Measurements from ENCODE around the gene SPOCK1.

Gene SPOCK1

DNA sequence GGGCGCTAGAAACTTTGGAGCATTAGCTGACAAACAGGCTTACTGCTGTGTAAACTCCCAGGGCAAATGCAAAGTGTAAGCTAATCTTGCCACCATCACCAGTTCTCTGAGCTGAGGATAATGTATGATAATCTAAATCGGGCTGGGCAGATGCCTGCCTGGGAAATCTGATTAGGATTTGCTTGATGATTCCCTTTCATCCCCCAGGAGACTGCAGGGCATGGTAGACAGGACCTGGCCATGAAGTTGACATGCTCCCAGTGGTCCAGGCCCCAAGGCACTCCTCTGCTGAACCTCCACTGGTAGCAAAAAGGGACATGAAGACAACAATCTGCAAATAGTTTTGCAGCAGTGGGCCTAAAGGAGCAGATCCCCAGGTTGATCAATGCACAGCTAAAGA is 317.5 kb downstream of the SPOCK1 start:
- H3K27ac ChIP-seq, result no peak overlapping the region
- H3K27me3 ChIP-seq (ENCODE audit: insufficient read depth, low read depth), result no peaks in the 10 kb centered on the region
- no peak overlapping the region for H3K4me3 ChIP-seq (IDR thresholded peaks at IDR 0.05; ENCODE audit: insufficient read depth, low read depth, low read length)
- H2AFZ ChIP-seq (ENCODE audit: low read depth), result no peak overlapping the region
- H4K20me1 ChIP-seq (ENCODE audit: insufficient read depth), result no peaks in the 10 kb centered on the region
- no peak overlapping the region for H3K9ac ChIP-seq
- no peaks in the 10 kb centered on the region for H3K79me2 ChIP-seq (ENCODE audit: insufficient read depth, low read depth)
- no peaks in the 10 kb centered on the region for H3K36me3 ChIP-seq (ENCODE audit: insufficient read depth)
- TF ChIP-seq, protein P1, sequence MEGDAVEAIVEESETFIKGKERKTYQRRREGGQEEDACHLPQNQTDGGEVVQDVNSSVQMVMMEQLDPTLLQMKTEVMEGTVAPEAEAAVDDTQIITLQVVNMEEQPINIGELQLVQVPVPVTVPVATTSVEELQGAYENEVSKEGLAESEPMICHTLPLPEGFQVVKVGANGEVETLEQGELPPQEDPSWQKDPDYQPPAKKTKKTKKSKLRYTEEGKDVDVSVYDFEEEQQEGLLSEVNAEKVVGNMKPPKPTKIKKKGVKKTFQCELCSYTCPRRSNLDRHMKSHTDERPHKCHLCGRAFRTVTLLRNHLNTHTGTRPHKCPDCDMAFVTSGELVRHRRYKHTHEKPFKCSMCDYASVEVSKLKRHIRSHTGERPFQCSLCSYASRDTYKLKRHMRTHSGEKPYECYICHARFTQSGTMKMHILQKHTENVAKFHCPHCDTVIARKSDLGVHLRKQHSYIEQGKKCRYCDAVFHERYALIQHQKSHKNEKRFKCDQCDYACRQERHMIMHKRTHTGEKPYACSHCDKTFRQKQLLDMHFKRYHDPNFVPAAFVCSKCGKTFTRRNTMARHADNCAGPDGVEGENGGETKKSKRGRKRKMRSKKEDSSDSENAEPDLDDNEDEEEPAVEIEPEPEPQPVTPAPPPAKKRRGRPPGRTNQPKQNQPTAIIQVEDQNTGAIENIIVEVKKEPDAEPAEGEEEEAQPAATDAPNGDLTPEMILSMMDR (conservative IDR thresholded peaks at IDR 0.05; ENCODE audit: low read depth, low read length), result no peak
- no peaks in the 10 kb centered on the region for H3K4me1 ChIP-seq (ENCODE audit: low read depth, poor library complexity, severe bottlenecking)
- no peak overlapping the region for H3K4me2 ChIP-seq

DNA sequence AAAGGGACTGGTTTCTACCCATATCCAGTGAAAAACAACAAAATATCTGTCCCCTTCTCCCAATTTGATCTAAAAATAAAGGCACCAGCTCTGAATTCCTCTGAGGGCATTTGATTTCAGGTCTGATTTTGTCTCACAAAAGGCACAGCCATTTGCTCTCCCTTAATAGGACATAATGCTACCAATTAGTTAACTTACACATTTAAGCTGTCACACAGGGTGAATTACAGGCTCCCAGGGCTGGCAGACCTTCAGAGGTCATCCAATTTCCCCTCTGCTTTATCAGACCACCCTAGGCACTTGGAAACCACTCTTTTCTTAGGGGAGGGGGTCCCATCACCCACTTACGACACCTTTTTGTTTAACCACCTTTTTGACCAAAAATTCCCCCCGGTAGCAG is 319.9 kb downstream of the SPOCK1 start:
- H3K4me3 ChIP-seq (IDR thresholded peaks at IDR 0.05; ENCODE audit: insufficient read depth, low read depth, low read length), result no peak overlapping the region
- H3K9ac ChIP-seq, result no peak overlapping the region
- H3K4me2 ChIP-seq, result no peak overlapping the region
- H3K27me3 ChIP-seq (ENCODE audit: insufficient read depth, low read depth), result no peaks in the 10 kb centered on the region
- no peaks in the 10 kb centered on the region for H3K4me1 ChIP-seq (ENCODE audit: low read depth, poor library complexity, severe bottlenecking)
- TF ChIP-seq, protein P1 (conservative IDR thresholded peaks at IDR 0.05; ENCODE audit: low read depth, low read length), result no peak
- H4K20me1 ChIP-seq (ENCODE audit: insufficient read depth), result no peaks in the 10 kb centered on the region
- no peaks in the 10 kb centered on the region for H3K36me3 ChIP-seq (ENCODE audit: insufficient read depth)
- H2AFZ ChIP-seq (ENCODE audit: low read depth), result no peak overlapping the region
- H3K27ac ChIP-seq, result no peak overlapping the region
- no peaks in the 10 kb centered on the region for H3K79me2 ChIP-seq (ENCODE audit: insufficient read depth, low read depth)

DNA sequence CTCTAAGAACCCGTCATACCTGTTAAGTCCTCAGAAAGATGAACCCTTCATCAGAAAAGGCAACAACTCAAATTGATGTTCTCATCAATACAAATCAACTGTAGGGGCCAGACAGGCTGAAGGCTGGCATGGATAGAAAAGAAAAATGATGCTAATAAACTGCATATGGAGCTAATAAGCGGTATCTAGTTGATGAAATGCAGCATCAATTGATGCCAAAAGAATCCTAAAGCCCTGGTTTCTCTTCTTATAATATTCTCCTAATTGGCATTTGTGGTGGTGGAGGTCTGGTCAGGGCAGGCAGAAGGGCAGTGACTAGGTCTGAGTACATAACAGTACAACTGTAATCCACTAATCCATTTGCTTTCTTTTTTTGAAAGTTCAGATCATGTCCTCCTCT is 322.5 kb downstream of the SPOCK1 start:
- no peaks in the 10 kb centered on the region for H3K4me1 ChIP-seq (ENCODE audit: low read depth, poor library complexity, severe bottlenecking)
- H3K4me3 ChIP-seq (IDR thresholded peaks at IDR 0.05; ENCODE audit: insufficient read depth, low read depth, low read length), result no peak overlapping the region
- no peaks in the 10 kb centered on the region for H3K79me2 ChIP-seq (ENCODE audit: insufficient read depth, low read depth)
- no peak overlapping the region for H3K4me2 ChIP-seq
- no peak overlapping the region for H3K27ac ChIP-seq
- TF ChIP-seq, protein P1 (conservative IDR thresholded peaks at IDR 0.05; ENCODE audit: low read depth, low read length), result no peak
- no peak overlapping the region for H2AFZ ChIP-seq (ENCODE audit: low read depth)
- H3K36me3 ChIP-seq (ENCODE audit: insufficient read depth), result no peaks in the 10 kb centered on the region
- no peaks in the 10 kb centered on the region for H4K20me1 ChIP-seq (ENCODE audit: insufficient read depth)
- no peaks in the 10 kb centered on the region for H3K27me3 ChIP-seq (ENCODE audit: insufficient read depth, low read depth)
- no peak overlapping the region for H3K9ac ChIP-seq

DNA sequence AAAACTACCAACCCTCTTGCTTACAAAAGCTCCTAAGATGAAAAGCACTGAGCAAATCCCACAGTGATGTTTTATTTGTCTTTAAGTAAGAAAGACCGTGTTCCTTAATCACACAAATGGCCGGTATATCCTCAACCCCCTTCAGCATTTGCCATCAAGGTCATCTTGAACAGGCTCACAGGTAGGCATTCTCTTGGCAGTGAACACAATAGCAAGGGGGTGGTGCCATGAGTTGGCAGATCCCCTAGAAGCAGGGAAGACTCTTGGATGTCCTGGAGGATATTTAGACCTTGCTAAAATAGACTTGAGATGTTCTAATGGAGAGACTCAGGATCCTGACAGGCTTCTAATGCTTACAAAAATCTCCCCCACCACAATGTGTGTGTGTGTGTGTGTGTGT is 323.0 kb downstream of the SPOCK1 start:
- no peak overlapping the region for H3K9ac ChIP-seq
- no peaks in the 10 kb centered on the region for H3K36me3 ChIP-seq (ENCODE audit: insufficient read depth)
- no peak overlapping the region for H3K4me2 ChIP-seq
- TF ChIP-seq, protein P1 (conservative IDR thresholded peaks at IDR 0.05; ENCODE audit: low read depth, low read length), result no peak
- H3K4me3 ChIP-seq (IDR thresholded peaks at IDR 0.05; ENCODE audit: insufficient read depth, low read depth, low read length), result no peak overlapping the region
- no peaks in the 10 kb centered on the region for H3K79me2 ChIP-seq (ENCODE audit: insufficient read depth, low read depth)
- no peaks in the 10 kb centered on the region for H3K27me3 ChIP-seq (ENCODE audit: insufficient read depth, low read depth)
- no peaks in the 10 kb centered on the region for H3K4me1 ChIP-seq (ENCODE audit: low read depth, poor library complexity, severe bottlenecking)
- no peaks in the 10 kb centered on the region for H4K20me1 ChIP-seq (ENCODE audit: insufficient read depth)
- no peak overlapping the region for H3K27ac ChIP-seq
- no peak overlapping the region for H2AFZ ChIP-seq (ENCODE audit: low read depth)
